HUES6 (cell line): Measurements from ENCODE around the gene ADK.
"Not testable (repeated sequence)": the region's sequence is repeated elsewhere in the genome, so short reads cannot be mapped to it uniquely, and the experiment has no call there.

Source experiments
- H3K27ac ChIP-seq: 2 replicates; pipeline ENCODE4 v1.7.0; 2013; ENCODE audit warnings: low read depth, mild to moderate bottlenecking, low read length, inconsistent platforms
- H3K27me3 ChIP-seq: 2 replicates; pipeline ENCODE4 v1.6.1; 2013; ENCODE audit warnings: low read length; ENCODE audit not compliant: control insufficient read depth, insufficient read depth
- H3K36me3 ChIP-seq: 2 replicates; pipeline ENCODE4 v1.6.1; 2013; ENCODE audit warnings: low read length; ENCODE audit not compliant: control insufficient read depth, insufficient read depth
- H3K4me1 ChIP-seq: 2 replicates; pipeline ENCODE4 v1.6.1; 2013; ENCODE audit warnings: low read length; ENCODE audit not compliant: control insufficient read depth, insufficient read depth
- H3K4me3 ChIP-seq: 2 replicates; pipeline ENCODE4 v1.5.1; 2013; ENCODE audit warnings: low read depth, low read length
- H3K9ac ChIP-seq: one replicate; pipeline ENCODE4 v1.6.1; 2013; ENCODE audit warnings: mild to moderate bottlenecking, low read length
- H3K9me3 ChIP-seq: 2 replicates; pipeline ENCODE4 v1.6.1; 2013; ENCODE audit warnings: low read depth, low read length; ENCODE audit not compliant: control insufficient read depth, insufficient read depth

ADK gene

DNA sequence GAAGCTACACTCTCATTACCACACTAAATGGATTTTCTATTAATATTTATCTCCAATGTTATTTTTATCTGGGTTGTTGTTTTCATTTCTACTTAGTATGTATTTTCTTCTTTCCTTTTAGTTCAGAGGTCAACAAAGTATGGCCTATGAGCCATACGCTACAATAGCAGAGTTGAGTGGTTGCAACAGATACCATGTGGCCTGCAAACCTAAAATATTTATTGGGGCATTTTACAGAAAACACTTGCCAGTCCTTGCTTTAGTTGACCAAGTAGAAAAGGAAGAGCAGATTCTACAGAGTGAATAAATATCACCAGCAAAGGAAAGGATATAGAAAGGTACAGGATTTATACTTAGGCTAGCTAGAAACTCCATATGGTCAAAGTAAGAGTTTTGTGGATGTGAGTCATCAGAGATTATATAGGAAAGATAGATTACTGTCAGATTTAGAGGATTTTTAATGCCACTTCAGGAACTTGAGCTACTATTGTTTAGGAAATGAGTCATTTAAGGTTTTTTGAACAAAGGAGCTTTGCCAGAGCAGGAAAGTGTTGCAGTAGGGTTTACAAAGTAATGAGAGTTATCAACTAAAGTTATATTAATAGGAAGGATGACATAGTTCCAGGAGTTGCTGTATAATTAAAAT lies 352.1 kb downstream of the ADK start:
- Histone ChIP-seq H3K4me3 (no peak overlapping the region), H3K36me3 (0 out of 2 replicates have a peak, but pooled peaks cover 2% of the 10 kb centered on the region), H3K27ac (no peak overlapping the region)

DNA sequence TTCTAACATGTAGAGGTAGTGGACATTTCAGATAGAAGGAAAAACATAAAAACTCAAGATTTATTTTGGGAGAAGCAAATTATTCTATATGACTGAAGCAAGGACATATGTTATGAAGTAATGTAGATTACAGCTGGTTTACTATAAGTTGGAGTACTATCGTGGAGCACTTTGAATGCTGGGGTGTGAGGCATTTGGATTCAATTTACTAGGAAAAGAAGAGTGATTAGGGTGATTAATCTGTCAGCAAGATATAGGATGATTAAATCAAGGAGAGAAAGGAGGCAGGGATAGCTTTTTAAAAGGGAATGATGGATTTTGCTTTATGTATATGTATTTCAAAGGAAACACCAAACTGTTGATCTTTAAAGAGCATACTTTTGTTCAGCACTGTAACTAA lies 356.9 kb downstream of the ADK start:
- Histone ChIP-seq H3K9ac (no peak overlapping the region), H3K4me1 (no peaks in the 10 kb centered on the region), H3K27ac (no peak overlapping the region), H3K27me3 (no peaks in the 10 kb centered on the region), H3K4me3 (no peak overlapping the region), H3K9me3 (peaks cover 10% of the 10 kb centered on the region), H3K36me3 (0 out of 2 replicates have a peak, but pooled peaks cover 2% of the 10 kb centered on the region)

More for the DNA sequence above, 352.1 kb downstream of the ADK start:
- Histone ChIP-seq H3K4me1 (no peaks in the 10 kb centered on the region), H3K27me3 (no peaks in the 10 kb centered on the region), H3K9ac (no peak overlapping the region), H3K9me3 (no peaks in the 10 kb centered on the region)

DNA sequence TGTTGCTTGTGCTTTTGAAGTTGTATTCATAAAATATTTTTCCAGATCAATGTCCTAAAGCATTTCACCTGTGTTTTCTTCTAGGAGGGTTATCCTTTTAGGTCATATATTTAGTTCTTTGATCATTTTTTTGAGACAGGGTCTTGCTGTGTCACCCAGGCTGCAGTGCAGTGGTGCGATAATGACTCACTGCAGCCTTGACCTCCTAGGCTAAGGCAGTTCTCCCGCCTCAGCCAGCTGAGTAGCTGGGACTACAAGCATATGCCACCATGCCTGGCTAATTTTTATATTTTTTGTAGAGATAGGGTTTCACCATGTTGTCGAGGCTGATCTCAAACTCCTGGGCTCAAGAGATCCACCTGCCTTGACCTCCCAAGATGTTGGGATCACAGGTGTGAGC lies 359.6 kb downstream of the ADK start:
- Histone ChIP-seq H3K27ac (no peak overlapping the region), H3K4me1 (no peaks in the 10 kb centered on the region), H3K4me3 (no peak overlapping the region), H3K36me3 (0 out of 2 replicates have a peak, but pooled peaks cover 2% of the 10 kb centered on the region), H3K9ac (no peak overlapping the region), H3K27me3 (no peaks in the 10 kb centered on the region), H3K9me3 (peaks cover 12% of the 10 kb centered on the region)

DNA sequence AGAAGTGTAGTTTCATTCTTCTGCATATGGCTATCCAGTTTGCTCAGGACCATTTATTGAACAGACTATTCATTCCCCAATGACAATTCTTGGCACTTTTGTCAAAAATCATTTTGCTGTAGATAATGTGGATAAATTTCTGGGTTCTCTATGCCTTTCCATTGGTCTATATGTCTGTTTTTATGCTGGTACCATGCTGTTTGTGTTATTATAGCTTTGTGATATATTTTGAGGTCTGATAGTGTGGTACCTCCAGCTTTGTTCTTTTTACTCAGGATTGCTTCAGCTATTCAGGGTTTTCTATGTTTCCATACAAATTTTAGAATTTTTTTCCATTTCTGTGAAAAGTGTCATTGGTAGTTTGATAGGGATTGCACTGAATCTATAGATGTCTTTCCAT lies 360.0 kb downstream of the ADK start:
- Histone ChIP-seq H3K4me3 (no peak overlapping the region), H3K36me3 (0 out of 2 replicates have a peak, but pooled peaks cover 2% of the 10 kb centered on the region), H3K9ac (no peak overlapping the region), H3K27ac (no peak overlapping the region), H3K9me3 (peaks cover 12% of the 10 kb centered on the region), H3K4me1 (no peaks in the 10 kb centered on the region), H3K27me3 (no peaks in the 10 kb centered on the region)

DNA sequence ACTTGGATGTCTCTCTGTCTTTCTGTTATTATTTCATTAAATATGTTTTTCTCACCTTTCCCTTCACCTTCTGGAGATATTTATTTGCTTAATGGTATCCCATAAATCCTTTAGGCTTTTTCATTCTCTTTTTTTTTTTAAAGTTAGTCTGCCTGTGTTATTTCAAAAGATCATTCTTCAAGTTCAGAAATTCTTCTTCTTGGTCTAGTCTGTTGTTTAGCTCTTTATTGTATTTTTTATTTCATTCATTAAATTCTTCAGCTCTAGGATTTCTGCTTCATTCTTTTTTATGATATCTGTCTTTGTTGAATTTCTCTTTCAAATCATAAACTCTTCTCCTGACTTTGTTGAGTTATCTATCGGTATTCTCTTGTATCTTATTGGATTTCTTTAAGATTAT lies 363.3 kb downstream of the ADK start:
- no peak overlapping the region for H3K4me3 ChIP-seq
- H3K36me3 ChIP-seq, result no peaks in the 10 kb centered on the region
- no peaks in the 10 kb centered on the region for H3K4me1 ChIP-seq
- peaks cover 12% of the 10 kb centered on the region for H3K9me3 ChIP-seq
- no peak overlapping the region for H3K27ac ChIP-seq
- H3K9ac ChIP-seq, result no peak overlapping the region
- H3K27me3 ChIP-seq, result no peaks in the 10 kb centered on the region

DNA sequence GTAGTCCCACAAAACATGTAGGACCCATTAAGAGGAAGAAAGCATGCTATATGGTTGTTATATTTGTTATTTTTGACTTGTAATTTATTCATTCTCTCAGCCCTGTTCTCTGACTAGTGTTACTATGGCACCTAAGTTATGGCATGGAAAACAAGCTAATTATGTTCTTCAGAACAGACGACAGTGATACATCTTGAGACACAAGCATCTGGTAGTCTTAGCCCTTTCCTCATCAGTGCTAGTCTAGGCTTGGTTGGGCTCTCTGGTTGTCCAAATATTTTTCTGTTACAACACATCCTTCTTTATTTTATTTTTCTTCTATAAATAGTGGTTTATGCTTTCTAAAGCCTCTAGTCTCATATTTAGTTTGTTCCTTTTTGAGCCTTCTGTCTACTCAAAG lies 367.0 kb downstream of the ADK start:
- peaks cover 4% of the 10 kb centered on the region; the same call in 1 of the 2 replicates for H3K4me1 ChIP-seq
- no peak overlapping the region for H3K9ac ChIP-seq
- H3K27ac ChIP-seq, result no peak overlapping the region
- H3K9me3 ChIP-seq, result peaks cover 2% of the 10 kb centered on the region; the same call in 1 of the 2 replicates
- H3K4me3 ChIP-seq, result no peak overlapping the region
- no peaks in the 10 kb centered on the region for H3K27me3 ChIP-seq
- no peaks in the 10 kb centered on the region for H3K36me3 ChIP-seq

DNA sequence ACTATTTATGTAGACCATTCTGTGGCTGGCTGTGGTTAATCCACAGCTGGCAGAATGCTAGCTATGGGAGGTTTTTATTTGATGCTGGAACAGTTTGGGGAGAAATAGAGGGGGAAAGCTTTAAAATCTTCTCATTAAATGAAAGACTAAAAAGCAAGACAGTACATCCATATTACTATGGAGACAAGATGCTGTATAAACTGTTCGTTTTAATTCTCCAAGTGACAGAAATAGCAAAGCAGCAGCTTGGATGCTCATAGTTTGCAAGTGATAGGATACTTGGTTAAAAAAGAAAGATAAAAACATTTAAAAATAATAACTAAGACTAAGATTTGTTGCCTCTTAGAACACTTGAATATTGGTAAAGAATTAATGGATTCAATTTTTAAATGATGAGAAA lies 370.5 kb downstream of the ADK start:
- H3K9ac ChIP-seq, result no peak overlapping the region
- H3K27me3 ChIP-seq, result no peaks in the 10 kb centered on the region
- H3K4me1 ChIP-seq, result peaks cover 4% of the 10 kb centered on the region; the same call in 1 of the 2 replicates
- no peak overlapping the region for H3K4me3 ChIP-seq
- no peak overlapping the region for H3K27ac ChIP-seq
- no peaks in the 10 kb centered on the region for H3K36me3 ChIP-seq
- no peaks in the 10 kb centered on the region for H3K9me3 ChIP-seq

DNA sequence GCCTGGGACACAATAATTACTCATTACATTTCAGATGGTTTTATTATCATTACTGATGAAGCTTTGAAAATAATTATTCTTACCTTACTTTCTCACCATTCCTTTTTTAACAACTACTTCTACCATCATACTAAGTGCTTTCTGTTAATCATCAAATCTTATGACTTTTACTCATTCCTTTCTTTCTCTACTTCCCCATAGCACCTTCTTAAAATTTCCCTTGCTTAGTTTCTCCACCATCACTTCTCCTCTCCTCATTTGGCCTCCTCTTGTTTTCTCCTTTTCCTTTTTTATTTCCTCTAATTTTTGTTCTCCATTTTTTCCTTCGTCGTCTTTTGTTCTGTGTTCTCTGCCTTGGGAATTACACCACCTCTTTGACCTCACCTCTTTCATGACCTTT lies 372.2 kb downstream of the ADK start:
- Histone ChIP-seq H3K9ac (no peak overlapping the region), H3K4me3 (no peak overlapping the region), H3K27ac (no peak overlapping the region), H3K27me3 (no peaks in the 10 kb centered on the region), H3K4me1 (peaks cover 4% of the 10 kb centered on the region; the same call in 1 of the 2 replicates), H3K9me3 (no peaks in the 10 kb centered on the region), H3K36me3 (no peaks in the 10 kb centered on the region)

DNA sequence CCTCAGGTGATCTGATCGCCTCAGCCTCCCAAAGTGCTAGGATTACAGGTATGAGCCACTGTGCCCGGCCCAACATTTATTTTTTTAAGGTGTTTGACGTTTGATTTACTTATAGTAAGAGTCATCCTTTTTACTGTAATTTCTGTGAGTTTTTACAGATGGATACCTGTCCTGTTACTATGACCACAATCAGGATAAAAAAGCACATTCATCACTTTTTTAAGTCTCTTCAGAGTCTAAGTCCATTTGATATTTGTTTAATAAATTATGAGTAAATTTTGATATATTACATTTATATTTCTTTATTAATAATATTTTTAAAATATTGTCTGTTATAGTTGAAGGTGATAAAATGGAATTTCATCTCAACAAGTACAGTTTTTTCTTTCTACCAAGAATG lies 374.9 kb downstream of the ADK start:
- Histone ChIP-seq H3K9me3 (no peaks in the 10 kb centered on the region), H3K27me3 (no peaks in the 10 kb centered on the region), H3K9ac (no peak overlapping the region)

DNA sequence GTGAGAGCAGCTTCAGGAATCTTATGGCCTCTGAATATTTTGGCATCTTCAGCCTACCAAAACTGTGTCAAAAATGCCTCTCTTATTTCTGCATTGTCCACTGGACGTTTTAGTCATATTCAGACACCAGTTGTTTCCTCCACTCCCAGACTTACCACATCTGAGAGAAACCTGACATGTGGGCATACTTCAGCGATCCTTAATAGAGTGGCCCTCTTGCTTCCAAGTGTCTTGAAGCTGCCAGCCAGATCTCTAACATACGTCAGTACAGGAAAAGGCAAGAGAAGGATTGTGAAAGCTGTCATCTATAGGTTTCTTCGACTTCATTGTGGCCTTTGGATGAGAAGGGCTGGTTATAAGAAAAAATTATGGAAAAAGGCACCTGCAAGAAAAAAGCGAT lies 376.6 kb downstream of the ADK start:
- not testable (repeated sequence) for H3K9ac ChIP-seq, H3K9me3 ChIP-seq, H3K4me3 ChIP-seq, H3K36me3 ChIP-seq, H3K4me1 ChIP-seq, H3K27me3 ChIP-seq, H3K27ac ChIP-seq

More for the DNA sequence above, 374.9 kb downstream of the ADK start:
- no peak overlapping the region for H3K27ac ChIP-seq
- no peak overlapping the region for H3K4me3 ChIP-seq
- peaks cover 4% of the 10 kb centered on the region; the same call in 1 of the 2 replicates for H3K4me1 ChIP-seq
- no peaks in the 10 kb centered on the region for H3K36me3 ChIP-seq

DNA sequence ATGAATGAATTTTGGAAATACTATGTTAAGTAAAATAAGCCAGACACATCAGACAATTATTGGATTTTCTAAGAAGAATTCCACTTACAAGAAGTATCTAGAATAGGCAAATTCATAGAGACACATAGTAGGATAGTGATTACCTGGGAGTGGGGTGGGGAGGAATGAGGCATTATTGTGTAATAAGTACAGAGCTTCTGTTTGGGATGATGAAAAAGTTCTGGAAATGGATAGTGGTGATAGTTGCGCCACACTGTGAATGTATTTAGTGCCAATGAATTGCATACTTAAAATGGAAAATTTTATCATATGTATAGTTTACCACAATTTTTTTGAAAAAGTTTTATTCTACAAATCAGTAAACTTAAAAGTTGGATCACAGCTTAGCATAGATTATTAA lies 378.2 kb downstream of the ADK start:
- no peaks in the 10 kb centered on the region for H3K36me3 ChIP-seq

More for the DNA sequence above, 378.2 kb downstream of the ADK start:
- no peaks in the 10 kb centered on the region for H3K27me3 ChIP-seq
- no peaks in the 10 kb centered on the region for H3K4me1 ChIP-seq
- no peak overlapping the region for H3K9ac ChIP-seq
- H3K9me3 ChIP-seq, result no peaks in the 10 kb centered on the region
- no peak overlapping the region for H3K27ac ChIP-seq
- no peak overlapping the region for H3K4me3 ChIP-seq
